HG03175 (cell line): ENCODE measurements around the gene PLEKHM3.

ENCODE experiments used
- ATAC-seq: cut with Tn5 transposase; IDR thresholded peaks from one replicate; pipeline ENCODE4 v1.9.1; 2021; ENCODE audit warnings: mild to moderate bottlenecking, moderate library complexity; ENCODE audit not compliant: unreplicated experiment

The PLEKHM3 gene, protein sequence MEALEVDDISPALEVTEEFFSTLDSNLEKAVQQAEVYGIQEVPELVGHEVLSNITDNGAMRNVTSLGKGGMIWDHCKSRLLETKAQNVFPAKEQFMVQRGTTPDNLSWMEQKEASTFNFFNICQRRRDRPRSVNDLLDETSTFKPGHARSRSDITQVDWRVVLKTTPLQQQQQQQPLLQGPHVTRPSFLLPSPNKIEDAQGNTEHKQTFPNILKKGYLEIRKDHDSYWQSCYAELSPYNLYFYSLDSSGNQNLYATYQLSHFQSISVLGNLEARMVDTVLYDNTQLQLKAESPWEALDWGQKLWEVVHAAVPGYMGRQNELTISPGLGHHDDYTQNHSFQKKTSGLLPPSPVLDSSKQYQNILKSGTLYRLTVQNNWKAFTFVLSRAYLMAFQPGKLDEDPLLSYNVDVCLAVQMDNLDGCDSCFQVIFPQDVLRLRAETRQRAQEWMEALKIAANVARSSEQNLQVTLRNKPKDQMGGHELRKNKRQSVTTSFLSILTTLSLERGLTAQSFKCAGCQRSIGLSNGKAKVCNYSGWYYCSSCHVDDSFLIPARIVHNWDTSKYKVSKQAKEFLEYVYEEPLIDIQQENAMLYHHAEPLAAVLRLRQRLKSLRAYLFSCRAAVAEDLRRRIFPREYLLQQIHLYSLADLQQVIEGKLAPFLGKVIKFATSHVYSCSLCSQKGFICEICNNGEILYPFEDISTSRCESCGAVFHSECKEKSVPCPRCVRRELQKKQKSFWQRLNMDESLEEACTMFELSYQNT

GRCh38 chr2:208025037-208025813 lies at the start of gene PLEKHM3:
Gene PLEKHM3 (minus strand): TSS chr2:208025527. CDS start chr2:208001639, 23,888 bp downstream.
- peak; percentile 95 for ATAC-seq

DNA sequence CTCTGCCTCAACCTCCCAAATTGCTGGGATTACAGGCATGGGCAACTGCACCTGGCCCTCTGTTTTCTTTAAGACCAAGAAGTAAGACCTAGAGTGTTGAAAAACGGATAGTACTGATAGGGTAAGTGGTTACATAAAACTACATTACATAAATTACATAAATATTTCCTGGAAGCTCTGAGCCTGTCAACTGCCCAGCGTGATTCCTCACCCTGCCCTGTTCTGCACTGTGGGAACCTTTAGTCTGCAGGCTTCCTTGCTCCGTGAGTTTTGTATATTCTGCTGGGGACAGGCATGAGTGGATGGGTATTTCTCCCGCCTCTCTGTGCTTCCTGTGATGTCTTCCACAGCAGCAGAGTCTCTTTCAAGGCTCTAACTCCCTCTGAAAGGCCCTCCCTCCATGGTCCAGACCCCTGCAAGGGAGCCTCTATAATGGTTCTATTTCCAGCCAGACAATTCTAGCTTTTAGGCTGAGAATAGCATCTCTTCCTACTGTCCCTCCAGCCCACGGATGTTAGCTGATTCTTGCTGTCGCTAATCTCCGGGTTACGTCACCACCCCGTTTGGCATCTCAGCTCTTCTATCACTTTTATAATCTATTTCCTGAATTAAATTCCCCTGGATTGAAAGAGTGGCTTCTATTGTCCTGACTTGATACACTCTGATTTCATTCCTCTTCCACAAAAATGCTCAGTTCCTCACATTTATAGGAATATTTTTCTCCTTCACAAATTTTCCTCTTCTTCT lies 49.5 kb upstream of the PLEKHM3 start:
- ATAC-seq = no peak

DNA sequence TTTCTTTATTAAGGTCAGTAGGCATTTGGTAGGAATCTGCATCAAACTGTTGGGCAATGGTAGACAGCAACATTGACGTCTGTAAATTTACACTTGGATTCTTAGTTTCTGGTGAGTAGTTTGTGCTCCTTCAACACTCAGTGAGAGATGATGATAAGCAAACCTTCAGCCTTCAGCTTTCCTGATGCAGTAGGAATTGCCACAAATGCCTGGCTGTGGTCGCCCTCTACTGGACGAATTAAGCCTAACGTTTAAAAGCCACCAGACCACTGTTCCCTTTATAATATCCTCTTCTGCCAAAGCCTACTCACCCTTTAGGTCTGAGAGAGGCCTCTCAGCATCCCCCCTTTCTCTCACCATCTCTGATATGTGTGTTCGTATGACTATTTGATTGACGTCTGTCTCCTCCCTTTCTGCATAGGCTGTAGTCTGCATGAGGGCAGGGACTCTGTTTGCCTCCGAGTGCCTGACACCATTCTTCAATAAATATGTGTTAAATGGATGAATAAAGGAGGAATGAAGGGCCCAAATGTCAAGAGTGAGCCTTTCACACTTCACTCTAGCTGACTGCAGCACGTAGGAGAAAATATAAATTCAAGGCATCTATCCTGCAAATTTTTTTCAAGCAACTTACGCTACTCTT lies 47.0 kb upstream of the PLEKHM3 start:
- peak; percentile 91 for ATAC-seq

- no peak for ATAC-seq
Observed at GRCh38 chr2:208069186-208069585, 43.9 kb upstream of the PLEKHM3 start.

- no peak for ATAC-seq
Observed at GRCh38 chr2:208066016-208066415, 40.7 kb upstream of the PLEKHM3 start.

DNA sequence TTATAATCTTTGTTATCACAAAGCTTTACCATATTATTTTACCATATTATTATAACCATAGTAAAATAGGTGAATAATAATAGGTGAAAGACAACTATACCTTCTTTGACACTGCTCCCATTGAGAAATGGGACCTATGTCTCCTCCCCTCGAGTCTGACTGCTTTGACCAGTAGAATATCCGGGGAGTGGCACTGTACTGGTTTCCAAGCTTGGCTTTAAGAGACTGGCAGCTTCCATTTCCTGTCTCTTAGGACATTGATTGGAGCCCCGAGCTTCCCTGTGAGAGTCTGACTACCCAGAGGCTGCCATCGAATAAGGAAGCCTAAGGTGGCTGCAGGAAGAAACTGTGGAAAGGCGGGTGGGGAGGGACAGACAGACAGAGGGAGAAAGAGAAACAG lies 40.1 kb upstream of the PLEKHM3 start:
- no peak for ATAC-seq

DNA sequence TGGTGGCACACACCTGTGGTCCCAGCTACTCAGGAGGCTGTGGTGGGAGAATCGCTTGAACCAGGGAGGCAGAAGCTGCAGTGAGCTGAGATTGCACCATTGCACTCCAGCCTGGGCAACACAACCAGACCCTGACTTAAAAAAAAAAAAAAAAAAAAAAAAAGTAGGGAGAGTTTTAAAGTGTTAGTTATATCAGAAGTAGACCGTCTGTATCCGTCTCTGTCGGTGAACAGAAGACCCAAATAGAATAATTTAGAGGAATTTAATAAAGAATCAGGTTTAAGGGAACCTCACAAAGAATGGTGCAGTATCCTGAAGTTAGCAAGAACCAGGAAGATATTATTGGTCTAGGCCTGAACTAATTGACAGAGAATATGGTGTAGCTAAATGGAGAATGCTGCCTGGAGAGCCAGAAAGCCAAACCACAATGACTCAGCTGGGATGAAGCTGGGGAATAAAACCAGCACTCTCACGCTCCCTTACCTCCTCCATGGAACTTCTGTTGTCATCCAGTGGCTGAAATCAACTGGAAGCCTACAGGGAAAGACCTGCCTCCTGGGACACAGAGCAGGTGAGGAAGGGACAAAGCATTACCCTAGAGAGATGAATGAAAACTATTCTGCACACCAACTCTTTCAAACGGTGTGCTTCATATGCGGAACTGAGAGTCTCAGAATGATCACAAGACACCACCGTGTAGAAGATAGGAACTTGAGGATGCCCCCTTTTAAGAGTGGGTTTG lies 39.1 kb upstream of the PLEKHM3 start:
- ATAC-seq = no peak

DNA sequence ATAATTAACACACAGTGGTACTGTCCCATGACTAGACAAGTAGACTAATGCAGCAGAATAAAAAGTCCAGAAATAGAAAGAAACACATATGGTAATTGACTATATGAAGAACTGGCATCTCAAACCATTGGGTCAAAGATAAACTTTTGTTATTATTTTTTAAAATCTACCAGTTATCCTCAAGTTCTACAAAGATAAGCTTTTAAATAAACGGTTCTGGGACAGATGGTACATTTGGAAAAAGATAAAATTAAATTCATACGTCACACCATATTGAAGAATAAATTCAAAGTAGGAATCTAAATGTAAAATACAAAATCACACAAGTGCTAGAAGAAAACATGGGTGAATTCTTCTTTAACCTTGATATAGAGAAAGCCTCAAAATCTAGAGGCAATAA lies 37.6 kb upstream of the PLEKHM3 start:
- no peak for ATAC-seq

DNA sequence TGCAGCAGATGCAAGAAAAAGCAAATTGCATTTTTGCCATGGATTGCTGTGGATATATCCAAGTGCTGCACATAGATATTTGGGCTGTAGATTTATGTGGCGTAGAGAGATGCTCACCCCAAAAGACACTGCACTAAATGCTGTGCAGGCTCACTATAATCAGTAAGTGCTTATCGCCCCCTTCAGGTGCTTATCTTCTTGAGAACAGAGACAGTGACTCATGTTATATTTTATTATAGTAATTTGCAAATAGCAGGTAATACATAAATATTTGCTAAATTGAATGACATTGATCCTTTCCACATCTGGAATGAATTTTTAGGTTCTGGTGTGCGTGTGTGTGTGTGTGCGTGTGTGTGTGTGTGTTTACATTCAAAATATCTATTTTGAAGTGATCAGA lies 36.8 kb upstream of the PLEKHM3 start:
- no peak for ATAC-seq

DNA sequence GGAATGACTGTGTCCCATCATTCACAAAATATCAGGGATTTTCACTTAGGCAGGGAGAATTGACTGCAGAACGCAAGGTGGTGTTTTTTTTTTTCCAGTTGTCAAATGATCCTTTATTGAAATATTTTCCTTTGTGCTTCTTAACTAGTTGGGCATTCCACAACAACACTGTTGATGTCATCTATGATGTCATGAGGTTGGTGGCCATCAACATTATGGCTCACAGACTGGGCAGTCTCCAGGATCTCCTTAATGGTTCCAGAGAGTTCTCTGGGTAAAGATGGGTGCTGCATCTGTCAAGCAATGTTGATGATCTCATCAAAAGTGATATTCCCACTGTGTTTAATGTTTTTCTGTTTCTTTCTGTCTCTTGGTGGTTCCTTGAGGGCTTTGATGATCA lies 31.8 kb upstream of the PLEKHM3 start:
- ATAC-seq = no peak

GRCh38 chr2:208049441-208049840 lies 24.1 kb upstream of the PLEKHM3 start:
- ATAC-seq = no peak

DNA sequence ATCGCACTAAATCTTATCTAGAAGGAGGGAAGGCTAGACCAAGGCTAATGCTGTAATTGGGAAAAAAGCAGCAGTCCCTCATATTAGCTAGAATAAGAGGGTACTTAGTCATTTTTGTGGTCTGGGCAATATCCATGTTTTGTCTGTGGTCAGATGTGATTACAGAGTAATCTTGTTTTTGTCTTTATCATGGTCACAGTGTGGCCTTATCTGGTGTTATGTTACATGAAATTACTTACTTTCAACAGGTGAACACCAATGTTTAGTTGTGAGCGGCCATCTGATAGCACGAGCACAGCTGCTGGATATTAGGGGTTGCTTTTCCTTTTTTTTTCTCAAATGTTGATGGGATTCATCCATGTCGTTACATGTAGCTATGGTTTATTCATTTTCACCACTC lies 23.7 kb upstream of the PLEKHM3 start:
- no peak for ATAC-seq

- no peak for ATAC-seq
Observed at GRCh38 chr2:208047840-208048239, 22.5 kb upstream of the PLEKHM3 start.

DNA sequence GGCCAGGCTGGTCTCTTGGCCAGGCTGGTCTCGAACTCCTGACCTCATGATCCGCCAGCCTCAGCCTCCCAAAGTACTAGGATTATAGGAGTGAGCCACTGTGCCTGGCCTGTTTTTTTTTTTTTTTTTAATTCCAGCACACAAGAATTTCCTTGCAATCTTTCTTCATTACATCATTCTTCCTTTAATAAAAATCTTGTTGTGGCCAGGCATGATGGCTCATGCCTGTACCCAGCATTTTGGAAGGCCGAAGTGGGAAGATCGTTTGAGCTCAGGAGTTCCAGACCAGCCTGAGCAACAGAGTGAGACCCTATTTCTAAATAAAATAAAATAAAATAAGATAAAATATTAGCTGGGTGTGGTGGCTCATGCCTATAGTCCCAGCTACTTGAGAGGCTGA lies 21.4 kb upstream of the PLEKHM3 start:
- ATAC-seq = no peak

DNA sequence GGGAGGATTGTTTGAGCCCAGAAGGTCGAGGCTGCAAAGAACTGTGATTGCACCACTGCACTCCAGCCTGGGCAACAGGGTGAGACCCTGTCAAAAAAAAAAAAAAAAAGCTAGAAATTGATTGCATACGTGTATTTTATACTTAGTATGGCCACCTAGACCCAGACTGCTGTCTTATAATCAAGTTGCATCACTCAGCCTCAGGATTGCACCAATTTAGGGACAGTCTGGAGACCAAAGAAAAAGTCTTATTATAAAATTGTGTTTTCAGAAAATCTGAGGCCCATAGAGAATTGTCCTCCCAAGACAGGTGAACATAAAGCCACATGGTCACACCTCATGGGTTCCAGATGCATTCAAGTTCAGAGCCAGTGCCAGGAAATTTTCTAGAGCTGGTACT lies 17.1 kb upstream of the PLEKHM3 start:
- ATAC-seq = no peak

DNA sequence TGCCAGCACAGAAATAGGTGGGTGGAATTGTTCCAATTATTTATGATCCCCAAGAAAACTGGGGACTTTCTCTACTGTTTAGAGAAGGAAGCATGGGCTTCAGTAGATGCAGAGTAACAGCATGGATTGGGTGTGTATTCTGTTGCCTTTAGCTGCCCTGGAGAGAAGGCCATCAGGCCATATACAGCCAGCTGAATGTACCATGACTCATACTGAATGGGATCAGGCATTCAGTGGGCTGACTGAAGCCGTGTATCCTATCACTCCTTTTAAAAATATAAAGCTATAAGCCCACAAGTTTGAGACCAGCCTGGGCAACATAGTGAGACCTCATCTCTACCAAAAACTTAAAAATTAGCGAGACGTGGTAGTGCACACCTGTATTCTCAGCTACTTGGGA lies 16.7 kb upstream of the PLEKHM3 start:
- ATAC-seq = no peak

DNA sequence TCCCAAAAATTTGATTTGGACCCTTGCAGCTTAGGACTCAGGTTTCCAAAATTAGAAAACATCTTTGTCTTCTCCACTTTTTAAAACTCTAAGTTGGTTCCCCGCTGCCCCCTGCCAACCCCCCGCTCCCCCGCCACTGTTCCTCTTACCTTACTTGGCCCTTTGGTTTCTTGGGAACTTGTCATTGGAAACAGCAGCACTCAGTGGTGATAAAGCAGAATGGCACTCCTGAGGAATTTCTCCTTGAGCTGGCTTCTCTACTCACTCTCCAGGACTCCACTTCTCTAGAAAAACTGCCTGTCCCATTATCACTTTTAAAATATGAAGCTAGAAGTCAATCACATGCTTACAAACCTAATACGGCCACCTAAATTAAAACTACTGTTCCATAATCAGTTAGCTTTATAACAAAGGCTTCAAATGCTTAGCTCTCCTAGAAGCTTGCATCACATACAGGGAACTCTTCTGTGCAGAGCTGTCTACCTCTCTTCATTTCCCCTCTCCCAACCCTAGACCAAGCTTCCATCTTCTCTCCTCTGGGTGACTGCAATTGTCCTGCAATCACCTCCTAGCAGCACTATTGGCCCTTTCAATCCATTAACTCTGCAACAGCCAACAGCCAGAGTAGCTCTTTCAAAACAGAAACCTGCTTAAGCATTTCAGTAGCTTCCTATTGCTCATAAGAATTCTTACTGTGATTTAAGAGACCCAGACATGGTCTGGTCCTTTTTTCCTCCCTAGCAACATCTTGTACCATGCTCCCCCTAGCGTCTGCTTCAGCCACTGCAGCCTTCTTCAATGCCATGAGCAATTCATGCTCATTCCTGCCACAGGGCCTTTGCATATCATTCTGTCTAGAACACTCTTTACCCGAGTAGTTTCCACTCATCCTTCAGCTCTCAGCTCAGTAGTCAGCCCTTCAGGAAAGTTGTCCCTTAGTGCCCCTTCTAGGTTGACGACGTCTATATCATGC lies 15.2 kb upstream of the PLEKHM3 start:
- ATAC-seq = peak; percentile 85

- no peak for ATAC-seq
Observed at GRCh38 chr2:208039376-208040110, 14.2 kb upstream of the PLEKHM3 start.
